Effector memory CD8-positive, alpha-beta T cell (primary cell): ENCODE data around the gene FDX1.

Experiments used
- ATAC-seq: fragments of 150-1000 bp; cut with Tn5 transposase; replicated peaks from 2 replicates; pipeline ENCODE4 v1.10.0; 2021; ENCODE audit warnings: mild to moderate bottlenecking, moderate library complexity
- DNase-seq, 3 experiments: peaks; one replicate each; pipeline ENCODE4 v3.0.0; 2021
- H3K27ac Mint-ChIP-seq, 2 donors: one replicate each; pipeline ENCODE4 v1.8.0; 2022; ENCODE audit warnings: mild to moderate bottlenecking in 2 of 2, mixed read lengths in 2 of 2, moderate library complexity in 2 of 2
- H3K27me3 Mint-ChIP-seq, 2 donors: one replicate each; pipeline ENCODE4 v1.8.0; 2022; ENCODE audit warnings: mixed read lengths in 2 of 2
- H3K36me3 Mint-ChIP-seq: one replicate; pipeline ENCODE4 v1.8.0; 2022; ENCODE audit warnings: mild to moderate bottlenecking, moderate library complexity, mixed read lengths; ENCODE audit not compliant: insufficient read depth
- H3K4me1 Mint-ChIP-seq, 2 donors: one replicate each; pipeline ENCODE4 v1.8.0; 2022; ENCODE audit warnings: low read depth in 2 of 2, mixed read lengths in 2 of 2
- H3K4me3 Mint-ChIP-seq, 2 donors: one replicate each; pipeline ENCODE4 v1.8.0; 2022; ENCODE audit warnings: mild to moderate bottlenecking in 2 of 2, mixed read lengths in 2 of 2, moderate library complexity in 2 of 2
- H3K9me3 Mint-ChIP-seq, 2 donors: one replicate each; pipeline ENCODE4 v1.8.0; 2022; ENCODE audit warnings: mixed read lengths in 2 of 2

FDX1 gene

GRCh38 chr11:110422306-110422905, 7.3 kb upstream of the FDX1 start:
- Mint-ChIP-seq H3K4me1 (no peaks in the 10 kb centered on the region), H3K9me3 (peaks cover 0 to 2% of the 10 kb centered on the region in 2 donors), H3K36me3 (no peaks in the 10 kb centered on the region), H3K4me3 (no peak overlapping the region), H3K27ac (no peak overlapping the region), H3K27me3 (peaks cover 0 to 10% of the 10 kb centered on the region in 2 donors)
- no peak for ATAC-seq
- no peak for DNase-seq

GRCh38 chr11:110424775-110425444, 4.8 kb upstream of the FDX1 start:
- H3K4me3 Mint-ChIP-seq: no peak overlapping the region
- H3K27me3 Mint-ChIP-seq: no peaks in the 10 kb centered on the region
- H3K4me1 Mint-ChIP-seq: peaks cover 5 to 6% of the 10 kb centered on the region in 2 donors
- ATAC-seq (no peak), DNase-seq (no peak)
- peaks cover 0 to 2% of the 10 kb centered on the region in 2 donors for H3K9me3 Mint-ChIP-seq
- H3K27ac Mint-ChIP-seq: no peak overlapping the region
- H3K36me3 Mint-ChIP-seq: peaks cover 3% of the 10 kb centered on the region

DNA sequence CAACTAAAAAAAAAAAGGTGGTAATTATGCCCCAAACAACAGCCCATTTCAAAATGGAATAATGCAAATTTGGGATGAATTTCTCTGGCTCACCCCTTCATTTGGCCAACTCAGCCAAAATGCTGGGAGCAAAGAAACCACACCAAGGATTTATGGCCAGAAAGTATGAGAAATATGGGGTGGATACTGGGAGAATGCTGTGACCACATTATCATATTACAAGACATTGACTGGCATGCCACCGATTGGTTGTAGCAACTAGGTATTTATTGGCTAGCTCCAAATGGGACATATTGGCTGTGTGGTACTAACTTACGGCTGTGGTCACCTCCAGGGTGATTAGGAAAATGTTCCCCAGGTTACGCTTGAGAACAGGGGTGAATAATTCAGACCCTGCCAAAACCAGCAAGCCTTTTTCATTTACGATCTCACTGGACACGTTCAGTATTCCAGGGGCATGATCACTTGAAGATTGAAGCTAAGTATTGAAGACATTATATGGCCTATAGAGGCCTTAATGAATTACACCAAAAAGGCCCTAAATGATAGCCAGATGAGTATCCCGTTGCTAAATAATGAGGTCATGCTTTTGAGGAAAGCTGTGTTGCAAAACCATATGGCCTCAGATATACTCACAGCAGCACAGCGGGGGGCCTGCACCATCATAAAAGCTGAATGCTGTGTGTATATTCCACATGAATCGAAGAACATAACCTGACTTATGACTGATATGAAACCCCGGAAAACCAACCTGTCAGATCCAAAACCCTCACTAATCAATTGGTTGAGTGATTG, 3.8 kb upstream of the FDX1 start:
- H3K9me3 Mint-ChIP-seq: peaks cover 0 to 2% of the 10 kb centered on the region in 2 donors
- ATAC-seq: no peak
- peaks cover 10% of the 10 kb centered on the region for H3K36me3 Mint-ChIP-seq
- no peaks in the 10 kb centered on the region for H3K27me3 Mint-ChIP-seq
- DNase-seq: no peak
- H3K27ac Mint-ChIP-seq: no peak overlapping the region
- peaks cover 11 to 12% of the 10 kb centered on the region in 2 donors for H3K4me1 Mint-ChIP-seq
- no peak overlapping the region for H3K4me3 Mint-ChIP-seq

DNA sequence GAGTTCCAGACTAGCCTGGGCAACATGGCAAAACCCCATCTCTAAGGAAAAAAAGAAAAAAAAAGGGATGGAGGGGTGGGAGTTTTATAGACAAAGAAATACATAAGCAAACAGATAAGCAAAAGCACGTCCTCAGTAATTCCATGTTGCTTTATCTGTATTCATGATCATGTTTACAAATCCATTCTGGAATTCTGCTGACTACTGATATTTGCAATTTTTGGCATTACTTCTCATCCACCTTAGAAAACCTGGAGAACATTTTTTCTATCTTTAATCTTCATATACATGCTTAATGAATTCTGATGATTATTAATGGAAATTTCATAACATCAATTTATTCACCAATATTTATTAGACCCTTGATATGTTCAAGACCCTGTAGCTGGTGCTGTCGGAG, 1.7 kb upstream of the FDX1 start:
- Mint-ChIP-seq H3K9me3 (no peaks in the 10 kb centered on the region), H3K4me1 (peaks cover 26 to 29% of the 10 kb centered on the region in 2 donors), H3K27ac (peak overlapping the region in 1 of 2 donors; percentile 15), H3K27me3 (no peaks in the 10 kb centered on the region), H3K36me3 (peaks cover 10% of the 10 kb centered on the region), H3K4me3 (no peak overlapping the region)
- no peak for DNase-seq
- no peak for ATAC-seq

DNA sequence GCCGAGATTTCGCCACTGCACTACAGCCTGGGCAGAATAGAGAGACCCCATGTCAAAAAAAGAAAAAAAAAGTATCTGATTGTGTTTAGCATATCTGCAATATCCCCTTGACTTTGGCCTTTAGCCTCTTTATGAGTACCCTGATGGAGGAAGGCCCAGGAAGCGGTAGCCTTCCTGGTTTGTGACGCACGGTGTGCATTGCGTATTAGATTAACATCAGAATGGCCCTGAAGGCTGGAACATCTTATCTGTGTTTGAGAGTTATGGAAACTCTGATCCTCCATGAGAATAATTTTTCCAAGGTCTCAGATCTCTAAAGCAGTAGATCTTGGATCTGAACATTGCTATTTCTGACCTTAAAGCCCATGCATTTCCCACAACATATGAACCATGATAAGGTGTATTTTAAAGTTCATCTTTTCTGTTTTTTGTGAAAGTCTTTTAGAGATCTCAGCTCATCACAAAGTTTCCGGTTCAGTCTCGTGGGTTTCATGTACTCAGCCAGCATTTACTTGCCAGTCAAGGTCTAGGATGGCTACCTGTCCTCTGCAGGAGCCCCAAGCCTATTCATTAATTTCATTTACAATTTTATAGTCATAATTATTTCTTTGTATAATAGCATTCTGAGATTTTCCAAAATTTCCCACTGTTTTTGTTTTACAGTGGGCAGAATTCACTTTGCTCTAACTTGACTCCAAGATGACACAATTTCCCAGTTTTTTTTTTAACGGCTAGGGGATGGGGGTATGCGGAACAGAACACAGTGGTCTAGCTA, 605 bp upstream of the FDX1 start:
- Mint-ChIP-seq H3K27me3 (no peaks in the 10 kb centered on the region), H3K4me3 (peak overlapping the region; percentile 82 to 85), H3K4me1 (peaks cover 33 to 38% of the 10 kb centered on the region in 2 donors), H3K9me3 (no peaks in the 10 kb centered on the region), H3K36me3 (peaks cover 10% of the 10 kb centered on the region), H3K27ac (peak overlapping the region; percentile 85 to 99)
- DNase-seq (no peak), ATAC-seq (no peak)

DNA sequence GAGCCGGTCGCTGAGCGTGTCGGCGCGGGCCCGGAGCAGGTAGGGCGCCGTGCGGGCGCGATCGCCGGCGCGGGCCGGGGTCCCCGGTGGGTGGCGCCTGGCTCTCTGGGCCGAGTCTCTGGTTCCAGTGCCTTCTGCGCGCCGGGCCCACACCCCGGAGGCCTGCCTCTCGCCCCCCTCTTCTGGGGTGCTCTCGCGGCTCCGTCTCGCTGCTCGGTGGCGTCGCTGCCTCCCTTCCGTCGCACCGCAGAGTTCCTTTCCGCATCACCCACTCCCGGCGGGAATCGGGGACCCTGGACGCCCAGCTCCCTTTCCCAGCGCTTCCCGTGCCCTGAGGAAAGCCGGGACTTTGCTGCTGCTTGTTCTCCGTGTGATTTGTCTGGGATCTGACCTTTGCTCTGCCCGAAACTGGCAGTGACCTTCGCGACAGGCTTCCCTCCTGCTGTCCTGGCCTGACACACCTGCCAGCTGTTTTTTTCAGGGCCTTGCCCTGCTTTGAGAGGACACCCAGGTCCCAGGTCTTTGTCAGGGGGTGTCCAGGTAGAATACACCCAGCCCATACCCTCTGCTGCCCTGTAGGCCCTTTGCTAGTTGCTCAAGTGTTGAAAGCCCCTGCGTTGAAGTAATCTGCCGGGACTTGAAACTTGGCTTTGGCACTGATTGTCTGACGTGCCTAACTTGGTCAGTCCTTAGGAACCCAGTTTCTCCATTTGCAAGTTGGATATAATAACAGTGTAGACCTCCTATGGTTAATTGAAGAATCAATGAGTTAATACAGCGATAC, 711 bp downstream of the FDX1 start:
- Mint-ChIP-seq H3K27me3 (no peaks in the 10 kb centered on the region), H3K36me3 (peaks cover 16% of the 10 kb centered on the region), H3K4me3 (peak overlapping the region; percentile 99 to 100), H3K27ac (peak overlapping the region; percentile 98 to 99), H3K9me3 (no peaks in the 10 kb centered on the region), H3K4me1 (peaks cover 35 to 43% of the 10 kb centered on the region in 2 donors)
- ATAC-seq (peak; percentile 50), DNase-seq (peak in 2 of 3 experiments; percentile 3 to 37)

- ATAC-seq: no peak
- peaks cover 16% of the 10 kb centered on the region for H3K36me3 Mint-ChIP-seq
- H3K27me3 Mint-ChIP-seq: no peaks in the 10 kb centered on the region
- H3K9me3 Mint-ChIP-seq: no peaks in the 10 kb centered on the region
- H3K4me1 Mint-ChIP-seq: peaks cover 35 to 43% of the 10 kb centered on the region in 2 donors
- peak overlapping the region; percentile 98 to 99 for H3K27ac Mint-ChIP-seq
- H3K4me3 Mint-ChIP-seq: peak overlapping the region; percentile 99 to 100
- DNase-seq: no peak
Measured at GRCh38 chr11:110431051-110431672, 1.4 kb downstream of the FDX1 start.

DNA sequence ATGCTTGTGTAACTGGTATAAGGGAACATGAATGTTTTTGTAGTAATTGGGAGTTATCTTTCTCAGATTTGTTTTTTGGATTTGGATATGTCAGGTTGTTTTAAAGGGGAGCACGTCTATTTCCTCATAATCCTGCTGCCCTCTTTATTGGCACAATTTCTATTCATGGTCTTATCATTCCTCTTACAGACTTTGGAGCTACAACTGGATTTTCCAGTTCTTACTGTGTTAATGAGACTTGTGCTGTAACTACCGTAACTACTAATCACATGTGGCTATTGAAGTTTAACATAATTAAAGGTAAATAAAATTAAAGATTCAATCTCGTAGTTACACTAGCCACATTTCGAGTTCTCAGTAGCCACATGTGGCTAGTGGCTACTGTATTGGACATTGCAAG, 1.9 kb downstream of the FDX1 start:
- Mint-ChIP-seq H3K9me3 (no peaks in the 10 kb centered on the region), H3K4me3 (peak overlapping the region; percentile 99 to 100), H3K27ac (peak overlapping the region; percentile 98 to 99), H3K4me1 (peaks cover 35 to 44% of the 10 kb centered on the region in 2 donors), H3K36me3 (peaks cover 16% of the 10 kb centered on the region), H3K27me3 (no peaks in the 10 kb centered on the region)
- no peak for ATAC-seq
- DNase-seq: no peak

- Mint-ChIP-seq H3K27me3 (no peaks in the 10 kb centered on the region), H3K27ac (peak overlapping the region in 1 of 2 donors; percentile 30), H3K36me3 (peaks cover 27% of the 10 kb centered on the region), H3K4me1 (peaks cover 37 to 54% of the 10 kb centered on the region in 2 donors), H3K4me3 (peak overlapping the region; percentile 3 to 34), H3K9me3 (no peaks in the 10 kb centered on the region)
- DNase-seq: no peak
- no peak for ATAC-seq
Measured at GRCh38 chr11:110432713-110433392, 3.1 kb downstream of the FDX1 start.

DNA sequence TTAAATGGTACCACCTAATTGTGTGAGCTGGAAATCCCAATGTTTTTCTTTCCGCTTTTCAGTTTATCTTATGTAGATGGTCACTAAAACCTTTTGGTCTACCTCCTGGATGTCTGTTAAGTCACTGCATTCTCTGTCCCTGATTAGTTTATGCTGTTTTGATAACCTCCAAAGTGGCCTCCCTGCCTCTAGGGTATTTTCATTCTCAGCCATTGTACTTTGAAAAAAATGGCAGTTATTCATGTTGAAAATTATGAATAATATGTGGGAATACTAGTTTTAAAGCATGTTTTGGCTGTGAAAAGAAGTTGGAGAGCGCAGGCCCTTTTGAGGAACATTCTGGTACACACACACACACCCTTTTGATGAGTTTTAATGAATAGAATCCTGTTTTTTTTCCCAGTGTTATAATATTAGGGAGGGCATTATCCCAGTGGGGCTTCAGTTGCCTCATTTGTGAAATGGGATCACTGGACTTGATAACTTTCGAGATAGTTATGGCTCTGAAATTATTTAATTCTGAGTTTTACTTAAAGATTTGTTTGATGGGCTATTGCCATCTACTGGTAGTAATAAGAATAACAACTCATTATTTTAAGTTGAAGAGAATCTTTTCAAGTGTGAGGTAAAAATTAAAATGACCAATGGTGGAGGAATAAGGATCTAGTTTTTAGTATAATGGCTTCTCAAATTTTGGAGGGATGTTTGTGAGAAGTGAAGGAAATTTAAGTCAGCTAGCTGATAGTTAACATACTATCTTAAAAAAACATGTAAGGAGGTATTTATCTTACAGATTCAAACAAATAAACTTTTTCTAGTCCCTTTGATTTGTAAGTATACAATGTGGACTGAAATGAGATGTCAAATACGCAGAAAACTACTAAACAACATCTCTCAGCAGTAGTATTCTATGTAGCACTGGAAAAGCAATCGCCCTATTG, 3.9 kb downstream of the FDX1 start:
- ATAC-seq (no peak), DNase-seq (no peak)
- Mint-ChIP-seq H3K9me3 (no peaks in the 10 kb centered on the region), H3K27me3 (no peaks in the 10 kb centered on the region), H3K4me1 (peaks cover 37 to 54% of the 10 kb centered on the region in 2 donors), H3K4me3 (peak overlapping the region in 1 of 2 donors; percentile 7), H3K36me3 (peaks cover 31% of the 10 kb centered on the region), H3K27ac (peak overlapping the region in 1 of 2 donors; percentile 30)
